Muscle layer of duodenum (tissue), 2 donors: ENCODE data around the gene TFPI.

Experiments
- H3K27ac ChIP-seq: one replicate; pipeline ENCODE4 v1.7.0; 2013; ENCODE audit warnings: mild to moderate bottlenecking, low read length
- H3K27me3 ChIP-seq: one replicate; pipeline ENCODE4 v1.7.0; 2013; ENCODE audit warnings: low read depth, mild to moderate bottlenecking, control low read depth, low read length
- H3K36me3 ChIP-seq, 2 donors: one replicate each; pipeline ENCODE4 v1.7.0; 2013; ENCODE audit warnings: low read length in 2 of 2, control low read depth in 1 of 2, mild to moderate bottlenecking in 1 of 2; ENCODE audit not compliant: insufficient read depth in 2 of 2, control insufficient read depth in 1 of 2
- H3K4me1 ChIP-seq, 2 donors: one replicate each; pipeline ENCODE4 v1.7.0; 2013; ENCODE audit warnings: low read length in 2 of 2, mild to moderate bottlenecking in 2 of 2, control low read depth in 1 of 2, moderate library complexity in 1 of 2; ENCODE audit not compliant: insufficient read depth in 2 of 2, control insufficient read depth in 1 of 2
- H3K4me3 ChIP-seq, 2 donors: one replicate each; pipeline ENCODE4 v1.7.0; 2013; ENCODE audit warnings: low read length in 2 of 2, low read depth in 1 of 2, mild to moderate bottlenecking in 1 of 2
- H3K9me3 ChIP-seq, 2 donors: one replicate each; pipeline ENCODE4 v1.7.0; 2013; ENCODE audit warnings: low read length in 2 of 2, control low read depth in 1 of 2, mild to moderate bottlenecking in 1 of 2; ENCODE audit not compliant: control insufficient read depth in 1 of 2
- donor health status: healthy.

Gene TFPI

GRCh38 chr2:187451510-187451909 is 102.7 kb downstream of the TFPI start:
- Histone ChIP-seq H3K27ac (no peak overlapping the region), H3K27me3 (no peaks in the 10 kb centered on the region), H3K9me3 (no peaks in the 10 kb centered on the region), H3K36me3 (no peaks in the 10 kb centered on the region), H3K4me1 (no peaks in the 10 kb centered on the region), H3K4me3 (no peak overlapping the region)

GRCh38 chr2:187447336-187447735 is 106.9 kb downstream of the TFPI start:
- Histone ChIP-seq H3K4me3 (peak overlapping the region; percentile 40 to 51), H3K9me3 (no peaks in the 10 kb centered on the region), H3K4me1 (no peaks in the 10 kb centered on the region), H3K27ac (peak overlapping the region; percentile 56), H3K27me3 (no peaks in the 10 kb centered on the region), H3K36me3 (no peaks in the 10 kb centered on the region)

GRCh38 chr2:187446711-187447110 is 107.5 kb downstream of the TFPI start:
- Histone ChIP-seq H3K36me3 (no peaks in the 10 kb centered on the region), H3K9me3 (no peaks in the 10 kb centered on the region), H3K27me3 (no peaks in the 10 kb centered on the region), H3K4me1 (no peaks in the 10 kb centered on the region), H3K27ac (peak overlapping the region; percentile 56), H3K4me3 (peak overlapping the region; percentile 40 to 51)

- H3K9me3 ChIP-seq = no peaks in the 10 kb centered on the region
- no peaks in the 10 kb centered on the region for H3K27me3 ChIP-seq
- H3K4me3 ChIP-seq = no peak overlapping the region
- H3K27ac ChIP-seq = no peak overlapping the region
- H3K36me3 ChIP-seq = no peaks in the 10 kb centered on the region
- no peaks in the 10 kb centered on the region for H3K4me1 ChIP-seq
Observed at GRCh38 chr2:187445051-187445450, 109.2 kb downstream of the TFPI start.

- H3K36me3 ChIP-seq = no peaks in the 10 kb centered on the region
- no peaks in the 10 kb centered on the region for H3K27me3 ChIP-seq
- no peak overlapping the region for H3K27ac ChIP-seq
- no peaks in the 10 kb centered on the region for H3K9me3 ChIP-seq
- H3K4me3 ChIP-seq = no peak overlapping the region
- H3K4me1 ChIP-seq = no peaks in the 10 kb centered on the region
Observed at GRCh38 chr2:187442778-187443177, 111.5 kb downstream of the TFPI start.

- Histone ChIP-seq H3K27ac (no peak overlapping the region), H3K4me3 (no peak overlapping the region), H3K9me3 (no peaks in the 10 kb centered on the region), H3K4me1 (no peaks in the 10 kb centered on the region), H3K27me3 (no peaks in the 10 kb centered on the region), H3K36me3 (no peaks in the 10 kb centered on the region)
Observed at GRCh38 chr2:187442378-187442777, 111.9 kb downstream of the TFPI start.

- Histone ChIP-seq H3K4me1 (no peaks in the 10 kb centered on the region), H3K4me3 (no peak overlapping the region), H3K27me3 (no peaks in the 10 kb centered on the region), H3K36me3 (no peaks in the 10 kb centered on the region), H3K27ac (no peak overlapping the region), H3K9me3 (no peaks in the 10 kb centered on the region)
Observed at GRCh38 chr2:187440101-187440675, 114.0 kb downstream of the TFPI start.

- no peak overlapping the region for H3K4me3 ChIP-seq
- no peaks in the 10 kb centered on the region for H3K9me3 ChIP-seq
- H3K36me3 ChIP-seq = no peaks in the 10 kb centered on the region
- H3K27ac ChIP-seq = no peak overlapping the region
- no peaks in the 10 kb centered on the region for H3K27me3 ChIP-seq
- no peaks in the 10 kb centered on the region for H3K4me1 ChIP-seq
Observed at GRCh38 chr2:187438455-187438854, 115.8 kb downstream of the TFPI start.

- H3K9me3 ChIP-seq = no peaks in the 10 kb centered on the region
- no peaks in the 10 kb centered on the region for H3K4me1 ChIP-seq
- no peak overlapping the region for H3K4me3 ChIP-seq
- no peak overlapping the region for H3K27ac ChIP-seq
- H3K27me3 ChIP-seq = no peaks in the 10 kb centered on the region
- H3K36me3 ChIP-seq = no peaks in the 10 kb centered on the region
Observed at GRCh38 chr2:187435756-187436155, 118.5 kb downstream of the TFPI start.

GRCh38 chr2:187435078-187435477 is 119.2 kb downstream of the TFPI start:
- no peaks in the 10 kb centered on the region for H3K36me3 ChIP-seq
- H3K9me3 ChIP-seq = no peaks in the 10 kb centered on the region
- H3K4me1 ChIP-seq = no peaks in the 10 kb centered on the region
- H3K27ac ChIP-seq = no peak overlapping the region
- H3K27me3 ChIP-seq = no peaks in the 10 kb centered on the region
- H3K4me3 ChIP-seq = no peak overlapping the region

- Histone ChIP-seq H3K4me3 (no peak overlapping the region), H3K9me3 (no peaks in the 10 kb centered on the region), H3K4me1 (no peaks in the 10 kb centered on the region), H3K36me3 (no peaks in the 10 kb centered on the region), H3K27me3 (no peaks in the 10 kb centered on the region), H3K27ac (no peak overlapping the region)
Observed at GRCh38 chr2:187434342-187434785, 119.9 kb downstream of the TFPI start.

GRCh38 chr2:187431911-187432310 is 122.3 kb downstream of the TFPI start:
- Histone ChIP-seq H3K9me3 (no peaks in the 10 kb centered on the region), H3K4me1 (no peaks in the 10 kb centered on the region), H3K4me3 (no peak overlapping the region), H3K27ac (no peak overlapping the region), H3K36me3 (no peaks in the 10 kb centered on the region), H3K27me3 (no peaks in the 10 kb centered on the region)
